BLaER1 treated with 17β-estradiol and CSF1 and Interleukin-3, amounts not matched to agents 10 nM and 100 nM (cell line): Measurements from ENCODE around the gene IGSF8.
A peak's percentile ranks its signal among the peaks of the same experiment; 100 is the strongest.

Experiments
- H3K27ac ChIP-seq, 11 experiments: shearing (Covaris generic); formaldehyde crosslinking; 2 replicates each; pipeline ENCODE4 v1.8.1; 2022
- H3K27me3 ChIP-seq, 11 experiments: shearing (Covaris generic); formaldehyde crosslinking; 2 replicates each; pipeline ENCODE4 v1.8.1; 2022
- H3K36me3 ChIP-seq, 11 experiments: shearing (Covaris generic); formaldehyde crosslinking; 2 replicates each; pipeline ENCODE4 v1.8.1; 2022
- H3K4me1 ChIP-seq, 10 experiments: shearing (Covaris generic); formaldehyde crosslinking; 2 replicates each; pipeline ENCODE4 v1.8.1; 2022
- H3K4me2 ChIP-seq, 11 experiments: shearing (Covaris generic); formaldehyde crosslinking; 2 replicates each; pipeline ENCODE4 v1.8.1; 2022
- H3K4me3 ChIP-seq, 10 experiments: shearing (Covaris generic); formaldehyde crosslinking; 2 replicates each; pipeline ENCODE4 v1.8.1; 2022
- H3K9ac ChIP-seq, 11 experiments: shearing (Covaris generic); formaldehyde crosslinking; 2 replicates each; pipeline ENCODE4 v1.8.1; 2022
- H3K9me3 ChIP-seq, 11 experiments: shearing (Covaris generic); formaldehyde crosslinking; replicated peaks in 1 of 11; 2 replicates each; pipeline ENCODE4 v1.8.1; 2022
- H4K20me1 ChIP-seq, 11 experiments: shearing (Covaris generic); formaldehyde crosslinking; 2 replicates each; pipeline ENCODE4 v1.8.1; 2022
- Cebpa-rat ChIP-seq, 11 experiments: shearing (Covaris generic); IDR thresholded peaks; 2 replicates each; pipeline ENCODE4 v1.8.1; 2022

Gene IGSF8

DNA sequence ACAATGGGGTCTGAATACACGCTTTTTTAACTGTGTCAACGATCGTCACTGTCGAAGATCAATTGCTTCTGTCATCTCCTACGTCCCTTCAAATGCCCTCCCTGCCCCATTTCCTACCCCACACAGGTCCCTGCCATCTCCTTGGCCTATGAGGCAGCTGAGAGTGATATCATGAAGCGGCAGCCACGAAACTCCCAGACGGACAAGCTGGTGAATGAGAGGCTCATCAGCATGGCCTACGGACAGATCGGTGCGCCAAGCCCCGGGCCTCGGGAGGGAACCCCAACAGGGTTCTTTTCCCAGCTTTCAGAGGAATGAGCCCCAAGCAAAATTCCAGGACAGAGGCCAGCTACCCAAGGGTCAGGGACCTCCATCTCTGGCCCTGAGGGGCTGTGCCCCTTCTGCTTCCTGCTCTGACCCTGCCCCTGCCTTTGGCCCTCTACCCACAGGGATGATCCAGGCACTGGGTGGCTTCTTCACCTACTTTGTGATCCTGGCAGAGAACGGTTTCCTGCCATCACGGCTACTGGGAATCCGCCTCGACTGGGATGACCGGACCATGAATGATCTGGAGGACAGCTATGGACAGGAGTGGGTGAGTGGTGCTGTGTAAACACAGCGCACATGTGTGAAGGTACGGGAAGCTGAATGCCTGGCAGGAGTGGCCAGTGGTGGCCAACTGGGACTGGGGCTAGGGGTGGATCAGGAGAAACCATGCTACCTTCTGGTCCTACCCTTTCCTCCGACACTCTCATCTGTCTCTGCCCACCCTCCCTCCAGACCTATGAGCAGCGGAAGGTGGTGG lies 37.9 kb upstream of the IGSF8 start:
- peaks cover 0 to 10% (median 8%) of the 10 kb centered on the region in 10 experiments; a peak in 13 of 20 replicates for H3K4me1 ChIP-seq
- no peak overlapping the region for H3K9ac ChIP-seq
- H3K9me3 ChIP-seq = no peaks in the 10 kb centered on the region
- H3K36me3 ChIP-seq = no peaks in the 10 kb centered on the region
- no peak for TF ChIP-seq Cebpa-rat (IDR thresholded peaks at IDR 0.05)
- H3K27ac ChIP-seq = no peak overlapping the region
- H3K27me3 ChIP-seq = no peaks in the 10 kb centered on the region
- H3K4me3 ChIP-seq = no peak overlapping the region
- no peak overlapping the region for H3K4me2 ChIP-seq
- no peaks in the 10 kb centered on the region for H4K20me1 ChIP-seq

DNA sequence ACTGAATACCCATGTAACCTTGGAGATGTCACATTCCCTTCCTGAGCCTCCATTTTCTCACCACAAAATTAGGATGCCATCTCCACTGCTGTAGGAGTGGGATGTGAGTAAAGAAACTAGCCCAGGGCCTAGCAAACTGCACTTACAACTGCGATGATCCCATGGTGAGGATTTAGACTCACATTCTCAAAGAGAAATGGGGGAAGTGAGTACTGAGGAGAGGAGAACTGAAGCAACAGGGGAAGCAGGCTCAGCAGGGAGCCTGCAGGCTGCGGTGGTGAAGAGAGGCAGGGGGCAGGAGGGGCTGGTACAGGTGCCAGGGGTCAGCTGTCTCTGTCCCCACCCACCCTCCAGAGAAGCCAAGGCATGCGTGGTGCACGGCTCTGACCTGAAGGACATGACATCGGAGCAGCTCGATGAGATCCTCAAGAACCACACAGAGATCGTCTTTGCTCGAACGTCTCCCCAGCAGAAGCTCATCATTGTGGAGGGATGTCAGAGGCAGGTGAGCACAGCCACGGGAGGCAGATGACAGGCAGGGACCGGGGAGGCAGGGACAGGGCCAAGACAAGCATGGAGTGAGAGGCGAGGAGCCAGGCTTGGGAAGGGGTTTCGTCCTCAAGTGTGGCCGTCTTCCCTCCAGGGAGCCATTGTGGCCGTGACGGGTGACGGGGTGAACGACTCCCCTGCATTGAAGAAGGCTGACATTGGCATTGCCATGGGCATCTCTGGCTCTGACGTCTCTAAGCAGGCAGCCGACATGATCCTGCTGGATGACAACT lies 36.6 kb upstream of the IGSF8 start:
- H3K4me3 ChIP-seq = no peak overlapping the region
- no peak overlapping the region for H3K9ac ChIP-seq
- peaks cover 0 to 9% (median 0%) of the 10 kb centered on the region in 10 experiments; a peak in 2 of 20 replicates for H3K4me1 ChIP-seq
- no peak for TF ChIP-seq Cebpa-rat (IDR thresholded peaks at IDR 0.05)
- H3K4me2 ChIP-seq = peak overlapping the region in 1 of 11 experiments; percentile 18; a peak in 1 of 22 replicates
- no peak overlapping the region for H3K27ac ChIP-seq
- H3K9me3 ChIP-seq = no peaks in the 10 kb centered on the region
- H3K36me3 ChIP-seq = no peaks in the 10 kb centered on the region
- no peaks in the 10 kb centered on the region for H4K20me1 ChIP-seq
- no peaks in the 10 kb centered on the region for H3K27me3 ChIP-seq

DNA sequence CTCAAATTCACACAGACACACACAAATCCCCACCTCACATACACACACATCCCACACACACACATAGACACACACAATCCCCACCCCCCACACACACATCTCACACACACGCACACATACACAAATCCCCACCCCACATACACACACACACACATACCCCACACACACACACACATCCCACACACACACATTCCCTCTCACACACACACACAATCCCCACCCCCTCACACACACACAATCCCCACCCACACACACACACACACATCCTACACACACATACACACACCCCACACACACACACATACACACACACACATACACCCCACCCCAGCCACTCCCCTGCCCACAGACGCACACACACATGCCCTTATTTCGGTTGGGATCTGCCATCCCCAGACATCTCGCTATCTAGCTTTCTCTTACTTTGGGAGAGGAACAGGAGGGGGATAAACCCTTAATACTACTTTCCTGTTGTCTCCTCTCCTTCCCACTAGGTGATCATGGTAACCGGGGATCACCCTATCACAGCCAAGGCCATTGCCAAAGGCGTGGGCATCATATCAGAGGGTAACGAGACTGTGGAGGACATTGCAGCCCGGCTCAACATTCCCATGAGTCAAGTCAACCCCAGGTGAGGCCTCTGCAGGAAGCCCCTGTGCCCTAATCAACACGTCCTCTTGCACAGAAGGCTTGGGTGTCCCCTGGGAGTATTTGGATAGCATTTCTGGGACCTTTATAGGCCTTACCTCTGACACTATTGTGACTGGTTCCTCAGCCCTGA lies 35.8 kb upstream of the IGSF8 start:
- Histone ChIP-seq H3K4me3 (no peak overlapping the region), H3K4me1 (peaks cover 0 to 9% (median 0%) of the 10 kb centered on the region in 10 experiments; a peak in 2 of 20 replicates), H4K20me1 (no peaks in the 10 kb centered on the region), H3K27me3 (no peaks in the 10 kb centered on the region), H3K4me2 (peak overlapping the region in 1 of 11 experiments; percentile 18; a peak in 1 of 22 replicates), H3K36me3 (no peaks in the 10 kb centered on the region), H3K9me3 (no peaks in the 10 kb centered on the region), H3K27ac (no peak overlapping the region), H3K9ac (no peak overlapping the region)
- TF ChIP-seq Cebpa-rat (IDR thresholded peaks at IDR 0.05) = no peak

DNA sequence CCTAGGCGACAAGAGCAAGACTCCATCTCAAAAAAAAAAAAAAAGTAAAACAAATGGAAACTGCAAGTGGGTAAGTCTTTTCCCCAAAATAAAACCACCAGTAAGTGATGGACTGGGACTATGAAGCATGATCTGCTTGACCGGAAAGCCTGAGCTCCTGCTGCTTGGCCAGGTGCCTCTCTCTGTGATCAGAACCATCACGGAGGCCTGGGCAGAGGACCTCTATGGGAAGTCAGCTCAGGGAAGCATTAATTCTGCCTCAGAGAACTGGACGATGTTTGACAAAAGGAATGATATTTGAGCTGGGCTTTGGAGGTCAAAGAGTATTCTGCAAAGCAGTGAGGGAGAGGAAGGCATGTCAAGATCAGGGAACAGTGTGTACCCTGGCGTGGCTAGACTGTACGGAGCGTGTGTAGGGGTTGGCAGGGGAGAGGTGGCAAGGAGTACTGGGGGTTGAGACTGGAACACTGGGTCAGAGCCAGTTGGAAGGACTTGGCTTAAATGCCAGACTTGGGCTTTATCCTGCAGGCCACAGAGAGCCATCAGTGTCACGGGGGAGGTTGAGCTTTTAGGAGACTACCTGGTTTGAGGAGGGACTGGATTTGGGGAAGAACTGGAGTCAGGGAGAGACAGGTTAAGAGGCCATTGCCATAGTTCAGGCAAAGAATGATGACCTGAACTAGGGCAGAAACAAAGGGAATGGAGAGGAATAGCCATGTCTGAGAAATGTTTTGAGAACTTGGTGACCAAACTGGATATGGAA lies 33.6 kb upstream of the IGSF8 start:
- Histone ChIP-seq H3K4me1 (peaks cover 0 to 9% (median 0%) of the 10 kb centered on the region in 10 experiments; a peak in 2 of 20 replicates), H3K27ac (no peak overlapping the region), H3K4me2 (no peak overlapping the region), H3K27me3 (no peaks in the 10 kb centered on the region), H3K4me3 (no peak overlapping the region), H3K9ac (no peak overlapping the region), H3K36me3 (no peaks in the 10 kb centered on the region), H3K9me3 (no peaks in the 10 kb centered on the region), H4K20me1 (no peaks in the 10 kb centered on the region)
- TF ChIP-seq Cebpa-rat (IDR thresholded peaks at IDR 0.05) = no peak

DNA sequence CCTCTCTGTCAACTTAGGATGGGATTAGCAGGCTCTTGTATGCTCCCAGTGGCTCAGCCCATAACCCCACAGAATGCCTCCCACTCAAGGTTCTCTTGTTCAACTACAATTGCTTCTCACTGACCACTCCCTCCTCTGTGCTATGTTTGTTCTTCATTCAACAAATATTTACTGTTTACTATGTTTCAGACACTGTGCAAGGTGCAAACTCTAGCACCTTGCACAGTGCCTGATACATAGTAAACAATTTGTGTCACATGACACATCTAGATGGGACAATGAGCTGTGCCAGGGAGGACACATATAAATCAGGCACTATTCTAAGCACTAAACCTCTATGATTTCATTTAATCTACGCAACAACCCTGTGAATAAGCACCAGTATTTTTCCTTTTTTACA lies 32.5 kb upstream of the IGSF8 start:
- Histone ChIP-seq H3K4me1 (peaks cover 0 to 9% (median 0%) of the 10 kb centered on the region in 10 experiments; a peak in 2 of 20 replicates), H3K4me2 (no peak overlapping the region), H3K36me3 (no peaks in the 10 kb centered on the region), H3K27ac (no peak overlapping the region), H3K4me3 (no peak overlapping the region), H3K9me3 (no peaks in the 10 kb centered on the region), H3K9ac (no peak overlapping the region), H4K20me1 (no peaks in the 10 kb centered on the region), H3K27me3 (no peaks in the 10 kb centered on the region)
- no peak for TF ChIP-seq Cebpa-rat (IDR thresholded peaks at IDR 0.05)

DNA sequence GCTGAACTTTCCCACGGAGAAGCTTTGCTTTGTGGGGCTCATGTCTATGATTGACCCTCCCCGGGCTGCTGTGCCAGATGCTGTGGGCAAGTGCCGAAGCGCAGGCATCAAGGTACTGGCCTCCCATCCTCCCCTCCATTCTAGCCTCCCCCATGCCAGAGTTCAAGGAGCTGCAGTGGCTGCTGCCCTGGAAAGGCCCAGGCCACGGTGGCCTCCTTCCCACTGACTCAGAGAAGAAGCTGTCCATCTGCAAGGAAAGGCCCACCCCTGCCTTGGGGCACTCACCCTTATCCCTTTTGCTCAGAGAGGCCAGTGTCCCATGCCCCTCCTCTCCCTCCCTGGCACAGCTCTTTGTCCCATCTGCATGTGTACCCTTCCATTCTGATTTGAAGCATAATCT lies 32.1 kb upstream of the IGSF8 start:
- peaks cover 0 to 9% (median 0%) of the 10 kb centered on the region in 10 experiments; a peak in 2 of 20 replicates for H3K4me1 ChIP-seq
- no peaks in the 10 kb centered on the region for H3K36me3 ChIP-seq
- H3K27me3 ChIP-seq = no peaks in the 10 kb centered on the region
- no peak overlapping the region for H3K9ac ChIP-seq
- H4K20me1 ChIP-seq = no peaks in the 10 kb centered on the region
- no peak overlapping the region for H3K4me2 ChIP-seq
- H3K9me3 ChIP-seq = no peaks in the 10 kb centered on the region
- no peak for TF ChIP-seq Cebpa-rat (IDR thresholded peaks at IDR 0.05)
- H3K27ac ChIP-seq = no peak overlapping the region
- H3K4me3 ChIP-seq = no peak overlapping the region

DNA sequence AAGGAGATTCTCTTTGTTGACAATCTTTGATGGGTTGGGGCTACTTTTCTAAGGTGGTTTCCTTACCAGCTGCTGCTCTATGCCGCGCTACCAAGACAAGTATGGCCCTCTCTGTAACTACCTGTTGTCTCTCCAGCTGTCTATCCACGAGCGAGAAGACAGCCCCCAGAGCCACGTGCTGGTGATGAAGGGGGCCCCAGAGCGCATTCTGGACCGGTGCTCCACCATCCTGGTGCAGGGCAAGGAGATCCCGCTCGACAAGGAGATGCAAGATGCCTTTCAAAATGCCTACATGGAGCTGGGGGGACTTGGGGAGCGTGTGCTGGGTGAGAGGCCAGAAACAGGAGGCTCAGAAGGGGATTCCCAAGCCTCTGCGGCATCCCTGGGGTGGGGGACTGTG lies 31.5 kb upstream of the IGSF8 start:
- no peak for TF ChIP-seq Cebpa-rat (IDR thresholded peaks at IDR 0.05)
- Histone ChIP-seq H3K4me1 (peaks cover 0 to 8% (median 0%) of the 10 kb centered on the region in 10 experiments; a peak in 2 of 20 replicates), H3K9ac (no peak overlapping the region), H4K20me1 (no peaks in the 10 kb centered on the region), H3K9me3 (no peaks in the 10 kb centered on the region), H3K4me2 (no peak overlapping the region), H3K36me3 (no peaks in the 10 kb centered on the region), H3K4me3 (no peak overlapping the region), H3K27me3 (no peaks in the 10 kb centered on the region), H3K27ac (no peak overlapping the region)

DNA sequence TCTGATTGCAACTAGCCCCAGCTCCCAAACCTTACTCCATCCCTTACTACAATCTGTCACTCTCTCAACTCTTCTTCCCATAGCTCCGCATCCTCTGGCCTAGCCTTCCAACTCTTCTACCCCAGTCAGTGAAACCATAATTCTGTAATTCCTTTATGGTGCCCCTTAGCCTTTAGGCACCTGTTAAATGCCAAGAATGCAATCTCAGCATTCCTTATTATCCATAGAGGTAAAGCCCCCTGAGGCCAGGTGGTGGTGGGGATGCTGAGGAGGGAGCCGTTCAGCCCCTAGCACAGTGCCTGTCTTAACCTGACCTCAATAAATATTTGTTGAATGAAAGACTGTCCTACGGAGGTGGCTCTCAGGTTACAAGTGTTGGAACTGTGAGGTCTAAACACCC lies 31.1 kb upstream of the IGSF8 start:
- no peak for TF ChIP-seq Cebpa-rat (IDR thresholded peaks at IDR 0.05)
- H3K9me3 ChIP-seq = no peaks in the 10 kb centered on the region
- no peak overlapping the region for H3K4me3 ChIP-seq
- H3K27ac ChIP-seq = no peak overlapping the region
- H3K4me1 ChIP-seq = peaks cover 0 to 4% (median 0%) of the 10 kb centered on the region in 10 experiments; a peak in 1 of 20 replicates
- no peaks in the 10 kb centered on the region for H3K36me3 ChIP-seq
- no peaks in the 10 kb centered on the region for H4K20me1 ChIP-seq
- H3K27me3 ChIP-seq = no peaks in the 10 kb centered on the region
- H3K4me2 ChIP-seq = no peak overlapping the region
- H3K9ac ChIP-seq = no peak overlapping the region
